NCI-H510A (cell line): ENCODE data around the gene ALAS1.

Source experiments
- DNase-seq: peaks from one replicate; lab custom pipeline; 2025; lab: John Stamatoyannopoulos, UW

The ALAS1 gene

GRCh38 chr3:52249683-52250082 is 51.7 kb downstream of the ALAS1 start:
- no peak for DNase-seq

GRCh38 chr3:52250122-52250521 is 52.2 kb downstream of the ALAS1 start:
- DNase-seq = no peak

- DNase-seq = no peak
Observed at GRCh38 chr3:52253314-52254304, 55.6 kb downstream of the ALAS1 start.

DNA sequence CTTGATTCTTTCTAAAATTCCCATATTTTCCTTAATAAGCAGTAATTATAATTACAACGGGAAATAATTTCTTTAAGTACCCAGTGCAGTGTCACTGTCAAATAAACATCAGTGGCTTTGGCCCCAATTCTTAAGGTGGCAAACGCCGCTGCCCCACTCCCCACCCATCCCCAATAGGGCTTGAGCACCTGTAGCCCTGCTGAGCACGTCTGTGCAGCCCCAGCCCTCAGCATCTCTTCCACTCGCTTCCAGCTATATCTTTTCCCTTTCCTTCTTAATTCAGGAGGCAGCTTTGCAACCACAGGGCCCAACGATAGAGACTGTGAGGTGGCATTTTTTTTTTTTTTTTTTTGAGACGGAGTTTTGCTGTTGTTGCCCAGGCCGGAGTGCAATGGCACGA is 56.6 kb downstream of the ALAS1 start:
- no peak for DNase-seq

- DNase-seq = no peak
Observed at GRCh38 chr3:52256159-52256558, 58.2 kb downstream of the ALAS1 start.

DNA sequence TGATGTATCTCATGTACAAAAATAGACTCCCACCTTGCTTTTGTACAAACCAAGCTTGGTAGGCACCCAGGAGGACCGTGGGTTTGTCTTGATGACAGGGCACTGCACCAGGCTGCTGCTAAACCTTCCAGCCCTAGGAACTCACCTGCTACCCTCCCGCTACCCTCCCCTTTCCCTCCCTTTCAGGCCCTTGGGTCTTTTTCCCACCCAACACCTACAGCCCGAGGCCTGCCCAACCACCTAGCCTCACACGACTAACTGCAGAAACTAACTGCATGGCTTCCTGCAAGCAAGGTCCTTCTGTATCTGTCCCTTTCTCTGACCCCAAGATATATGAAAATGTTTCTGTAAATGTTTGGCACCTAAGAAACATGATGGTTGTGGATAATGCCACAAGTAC is 58.7 kb downstream of the ALAS1 start:
- DNase-seq = no peak

DNA sequence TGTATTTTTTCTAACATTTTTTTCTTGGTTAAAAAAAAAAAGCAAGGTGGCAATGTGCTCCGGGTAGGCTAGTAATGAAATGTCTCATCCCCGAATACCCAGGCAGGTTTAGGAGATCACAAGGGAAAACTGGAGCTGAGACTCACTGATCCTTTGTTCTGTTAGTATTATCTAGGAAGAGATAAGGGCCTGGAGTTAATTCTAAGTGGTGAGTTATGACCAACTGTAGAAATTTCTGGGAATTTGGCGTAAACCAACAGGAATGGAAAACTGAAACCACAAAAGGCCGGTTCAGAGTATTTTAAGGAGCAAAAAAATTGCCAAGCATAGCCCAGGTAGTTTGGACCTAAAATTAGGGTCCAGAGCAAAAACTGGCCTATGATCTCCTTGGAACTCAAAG is 60.0 kb downstream of the ALAS1 start:
- DNase-seq = no peak

GRCh38 chr3:52259035-52259434 is 61.1 kb downstream of the ALAS1 start:
- DNase-seq = no peak

DNA sequence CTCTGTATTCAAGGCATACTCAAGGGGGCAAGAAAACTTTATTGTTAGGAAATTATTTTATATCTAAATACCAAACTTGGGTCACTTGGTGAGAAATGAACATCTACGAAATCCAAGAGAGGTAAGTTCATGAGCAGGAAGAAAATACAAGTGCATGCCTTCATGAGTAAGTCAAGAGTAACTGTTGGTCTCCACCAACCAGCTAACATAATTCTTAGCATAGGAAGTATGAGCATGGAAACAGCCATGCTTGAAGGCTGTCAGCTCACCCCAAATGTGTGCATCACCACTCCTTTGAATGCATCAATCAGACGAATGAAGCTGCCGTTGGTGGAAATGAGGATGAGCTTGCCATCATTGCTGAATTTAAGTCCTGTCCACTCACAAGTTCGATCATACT is 61.5 kb downstream of the ALAS1 start:
- no peak for DNase-seq

DNA sequence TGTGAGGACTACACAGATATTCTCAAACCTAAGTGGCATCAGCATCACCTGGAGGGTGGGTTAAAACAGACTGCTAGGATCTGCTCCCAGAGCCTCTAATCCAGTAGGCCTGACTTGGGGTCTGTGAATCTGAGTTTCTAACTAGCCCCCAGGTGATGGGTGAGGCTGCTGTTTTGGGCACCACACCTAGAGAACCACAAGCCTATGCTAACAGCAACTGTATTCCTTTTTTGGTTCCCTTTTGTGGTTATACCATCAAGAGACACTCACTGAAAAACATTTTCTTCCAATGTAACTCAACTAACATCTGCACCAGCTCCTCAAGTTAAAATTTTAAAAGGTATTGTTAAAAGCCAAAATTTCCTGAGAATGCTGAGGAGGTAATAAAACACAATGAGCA is 64.5 kb downstream of the ALAS1 start:
- no peak for DNase-seq
